Measurements from ENCODE around the gene FBRSL1.

GRCh38 chr12:132477017-132477702 lies 12.8 kb upstream of the FBRSL1 start:
- TF ChIP-seq CTCF (IDR thresholded peaks at IDR 0.05; ENCODE audit: low read length) (no peak), EZH2phosphoT487 (IDR thresholded peaks at IDR 0.05; ENCODE audit: low read length) (no peak)
